ENCODE results near the gene PPM1M.

DNA sequence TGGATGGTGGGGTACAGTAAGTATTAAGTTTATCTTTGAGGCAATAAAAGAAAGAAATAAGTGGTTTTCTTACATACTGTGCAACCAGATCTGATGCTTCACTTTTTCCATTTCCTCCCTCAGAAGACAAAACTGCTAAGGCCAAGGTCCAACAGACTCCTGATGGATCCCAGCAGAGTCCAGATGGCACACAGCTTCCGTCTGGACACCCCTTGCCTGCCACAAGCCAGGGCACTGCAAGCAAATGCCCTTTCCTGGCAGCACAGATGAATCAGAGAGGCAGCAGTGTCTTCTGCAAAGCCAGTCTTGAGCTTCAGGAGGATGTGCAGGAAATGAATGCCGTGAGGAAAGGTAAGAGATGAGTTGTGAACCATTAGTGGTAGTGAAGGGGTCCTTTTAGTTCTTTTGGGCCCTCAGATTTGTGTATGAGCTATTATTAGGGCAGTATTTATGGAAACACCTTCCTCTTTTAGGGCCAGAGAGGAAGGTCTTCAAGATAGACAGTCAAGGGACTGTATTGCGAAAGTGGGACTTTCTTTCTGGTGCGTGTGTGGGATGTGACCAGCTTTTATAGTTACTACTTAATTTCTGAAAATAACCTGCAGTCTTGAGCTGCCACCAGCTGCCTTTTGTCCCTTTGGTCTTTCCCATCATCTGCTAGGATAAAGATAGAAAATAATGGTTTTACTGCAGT lies 43.0 kb upstream of the PPM1M start:
- TF ChIP-seq CTCF (conservative IDR thresholded peaks at IDR 0.05 in 1 of 2, IDR thresholded peaks at IDR 0.05 in 1 of 2; ENCODE audit: low read depth in 1 of 2, low read length in 2 of 2) = no peak
- TF ChIP-seq EZH2 (IDR thresholded peaks at IDR 0.05; ENCODE audit: low read length, missing control alignments) = no peak
